K562 (cell line): ENCODE measurements around the gene GZF1. TPM values are rescaled to one million over a fixed set of nuclear protein-coding genes. Genes with fewer than 3 reads are reported as not detected.

Experiments
- BDP1 ChIP-seq: IDR thresholded peaks from 3 replicates; pipeline ENCODE4 v1.6.1; 2011; ENCODE audit not compliant: insufficient read length, insufficient read depth
- CTBP1 ChIP-seq: fragments of 450-650 bp; IDR thresholded peaks from 2 replicates; pipeline ENCODE4 v1.6.1; 2016; ENCODE audit warnings: borderline replicate concordance
- DDX20 ChIP-seq: fragments of 450-650 bp; IDR thresholded peaks from 2 replicates; pipeline ENCODE4 v1.6.1; 2016; ENCODE audit warnings: missing genetic modification characterization, low read depth, mild to moderate bottlenecking, missing compliant biosample characterization, moderate library complexity
- MCM5 ChIP-seq: fragments of 450-650 bp; IDR thresholded peaks from 2 replicates; pipeline ENCODE4 v1.6.1; 2016; ENCODE audit warnings: low read depth
- MTA3 ChIP-seq: fragments of 450-650 bp; formaldehyde crosslinking; IDR thresholded peaks from 2 replicates; pipeline ENCODE4 v1.6.1; 2017; ENCODE audit warnings: mild to moderate bottlenecking, borderline replicate concordance
- MYC ChIP-seq, 2 experiments: fragments of 250-450 bp in 1 of 2; sonication (Bioruptor Pico) in 1 of 2; IDR thresholded peaks; 2 replicates each; pipeline versions ENCODE4 v1.5.1 to v1.6.1; 2012 to 2021; ENCODE audit warnings: low read depth in 2 of 2, borderline replicate concordance in 1 of 2, improper control_type of control experiment in 1 of 2, low read length in 1 of 2, mild to moderate bottlenecking in 1 of 2, moderate library complexity in 1 of 2
- RCOR1 ChIP-seq, 2 experiments: IDR thresholded peaks; 2 replicates each; pipeline ENCODE4 v1.6.1; 2012; ENCODE audit warnings: low read depth in 2 of 2, low read length in 2 of 2, borderline replicate concordance in 1 of 2, improper control_type of control experiment in 1 of 2
- SREBF2 ChIP-seq: sonication (generic); formaldehyde crosslinking; IDR thresholded peaks from 2 replicates; pipeline ENCODE4 v1.4.0; 2020; ENCODE audit warnings: mild to moderate bottlenecking, missing genetic modification reagents
- ZNF140 ChIP-seq: fragments of 250-450 bp; sonication (Bioruptor Pico); IDR thresholded peaks from 2 replicates; pipeline ENCODE4 v1.8.0; 2021; ENCODE audit warnings: moderate library complexity, mild to moderate bottlenecking, inconsistent platforms
- polyA plus RNA-seq, 8 experiments: library from polyadenylated mRNA; depleted of rRNA in 4 of 8; stranded (reverse) in 5 of 8; unstranded in 3 of 8; fragments of >200 nt; fragmentation: Nextera tagmentation in 2 of 8; fragmentation: Illumina TruSeq in 1 of 8; extraction: Ambion mirVana in 2 of 8; extraction: Trizol in 1 of 8; gene quantifications; 2 replicates each; pipeline versions ENCODE4 v1.2.1 to v1.2.3, GENCODE V29; 2011 to 2014; ENCODE audit warnings: inconsistent platforms in 1 of 8, missing spikeins in 1 of 8
- total RNA-seq, 7 experiments: library from RNA; depleted of rRNA in 6 of 7; stranded (reverse); fragments of >200 nt in 6 of 7; fragmentation: Illumina TruSeq in 2 of 7; extraction: Trizol in 2 of 7; gene quantifications; 2 replicates each; pipeline versions ENCODE4 v1.2.1 to v1.2.3, GENCODE V29; 2011 to 2021; ENCODE audit warnings: low replicate concordance in 1 of 7
- TF ChIP-seq, protein P1 (sequence below), 2 experiments: fragments of 450-650 bp; formaldehyde crosslinking in 1 of 2; IDR thresholded peaks; 2 replicates each; pipeline versions ENCODE4 v1.4.0 to v1.6.1; 2014 to 2020; ENCODE audit warnings: mild to moderate bottlenecking in 2 of 2, borderline replicate concordance in 1 of 2, low read depth in 1 of 2
- TF ChIP-seq, protein P2 (sequence below), 2 experiments: IDR thresholded peaks in 1 of 2; conservative IDR thresholded peaks in 1 of 2; 2 replicates each; pipeline ENCODE4 v1.6.1; 2016; ENCODE audit warnings: low read depth in 2 of 2, mild to moderate bottlenecking in 1 of 2, missing compliant biosample characterization in 1 of 2, missing genetic modification characterization in 1 of 2, moderate library complexity in 1 of 2
- TF ChIP-seq, protein P3 (sequence below): sonication (generic); formaldehyde crosslinking; IDR thresholded peaks from 2 replicates; pipeline ENCODE4 v1.8.1; 2023; ENCODE audit warnings: mild to moderate bottlenecking, missing genetic modification reagents

Gene GZF1
- total and polyA plus RNA-seq, 9 of the 15 experiments (the other 6 are each of a cell fraction or from before 2014, with no cell fraction given) = 1.2 to 15.7 (median 7.4) TPM

GRCh38 chr20:23350196-23350903 lies 11.6 kb upstream of the GZF1 start, which contains the start of gene NXT1 (continued):
- TF ChIP-seq, protein P1, sequence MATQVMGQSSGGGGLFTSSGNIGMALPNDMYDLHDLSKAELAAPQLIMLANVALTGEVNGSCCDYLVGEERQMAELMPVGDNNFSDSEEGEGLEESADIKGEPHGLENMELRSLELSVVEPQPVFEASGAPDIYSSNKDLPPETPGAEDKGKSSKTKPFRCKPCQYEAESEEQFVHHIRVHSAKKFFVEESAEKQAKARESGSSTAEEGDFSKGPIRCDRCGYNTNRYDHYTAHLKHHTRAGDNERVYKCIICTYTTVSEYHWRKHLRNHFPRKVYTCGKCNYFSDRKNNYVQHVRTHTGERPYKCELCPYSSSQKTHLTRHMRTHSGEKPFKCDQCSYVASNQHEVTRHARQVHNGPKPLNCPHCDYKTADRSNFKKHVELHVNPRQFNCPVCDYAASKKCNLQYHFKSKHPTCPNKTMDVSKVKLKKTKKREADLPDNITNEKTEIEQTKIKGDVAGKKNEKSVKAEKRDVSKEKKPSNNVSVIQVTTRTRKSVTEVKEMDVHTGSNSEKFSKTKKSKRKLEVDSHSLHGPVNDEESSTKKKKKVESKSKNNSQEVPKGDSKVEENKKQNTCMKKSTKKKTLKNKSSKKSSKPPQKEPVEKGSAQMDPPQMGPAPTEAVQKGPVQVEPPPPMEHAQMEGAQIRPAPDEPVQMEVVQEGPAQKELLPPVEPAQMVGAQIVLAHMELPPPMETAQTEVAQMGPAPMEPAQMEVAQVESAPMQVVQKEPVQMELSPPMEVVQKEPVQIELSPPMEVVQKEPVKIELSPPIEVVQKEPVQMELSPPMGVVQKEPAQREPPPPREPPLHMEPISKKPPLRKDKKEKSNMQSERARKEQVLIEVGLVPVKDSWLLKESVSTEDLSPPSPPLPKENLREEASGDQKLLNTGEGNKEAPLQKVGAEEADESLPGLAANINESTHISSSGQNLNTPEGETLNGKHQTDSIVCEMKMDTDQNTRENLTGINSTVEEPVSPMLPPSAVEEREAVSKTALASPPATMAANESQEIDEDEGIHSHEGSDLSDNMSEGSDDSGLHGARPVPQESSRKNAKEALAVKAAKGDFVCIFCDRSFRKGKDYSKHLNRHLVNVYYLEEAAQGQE (IDR thresholded peaks at IDR 0.05; ENCODE audit: borderline replicate concordance) = no peak; the same call in 1 of the 2 replicates
- TF ChIP-seq, protein P1 (CRISPR knock-in tag; IDR thresholded peaks at IDR 0.05; ENCODE audit: low read depth) = no peak
- TF ChIP-seq SREBF2 (no peak), CTBP1 (peak; percentile 51; the same call in 1 of the 2 replicates), MCM5 (no peak), ZNF140 (CRISPR knock-in tag) (no peak), BDP1 (no peak), RCOR1 (IDR thresholded peaks at IDR 0.05; ENCODE audit: borderline replicate concordance in 1 of 2, low read depth in 2 of 2, low read length in 2 of 2) (no peak), MYC (IDR thresholded peaks at IDR 0.05; ENCODE audit: low read depth, low read length) (peak; percentile 76), MYC (CRISPR knock-in tag; IDR thresholded peaks at IDR 0.05; ENCODE audit: borderline replicate concordance, low read depth) (no peak), DDX20 (tag) (no peak), MTA3 (no peak)
- TF ChIP-seq, protein P2, sequence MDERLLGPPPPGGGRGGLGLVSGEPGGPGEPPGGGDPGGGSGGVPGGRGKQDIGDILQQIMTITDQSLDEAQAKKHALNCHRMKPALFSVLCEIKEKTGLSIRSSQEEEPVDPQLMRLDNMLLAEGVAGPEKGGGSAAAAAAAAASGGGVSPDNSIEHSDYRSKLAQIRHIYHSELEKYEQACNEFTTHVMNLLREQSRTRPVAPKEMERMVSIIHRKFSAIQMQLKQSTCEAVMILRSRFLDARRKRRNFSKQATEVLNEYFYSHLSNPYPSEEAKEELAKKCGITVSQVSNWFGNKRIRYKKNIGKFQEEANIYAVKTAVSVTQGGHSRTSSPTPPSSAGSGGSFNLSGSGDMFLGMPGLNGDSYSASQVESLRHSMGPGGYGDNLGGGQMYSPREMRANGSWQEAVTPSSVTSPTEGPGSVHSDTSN (CRISPR knock-in tag; IDR thresholded peaks at IDR 0.05; ENCODE audit: low read depth) = peak; percentile 79
- TF ChIP-seq, protein P2 (tag; conservative IDR thresholded peaks at IDR 0.05; ENCODE audit: low read depth) = peak; percentile 93
- TF ChIP-seq, protein P3, sequence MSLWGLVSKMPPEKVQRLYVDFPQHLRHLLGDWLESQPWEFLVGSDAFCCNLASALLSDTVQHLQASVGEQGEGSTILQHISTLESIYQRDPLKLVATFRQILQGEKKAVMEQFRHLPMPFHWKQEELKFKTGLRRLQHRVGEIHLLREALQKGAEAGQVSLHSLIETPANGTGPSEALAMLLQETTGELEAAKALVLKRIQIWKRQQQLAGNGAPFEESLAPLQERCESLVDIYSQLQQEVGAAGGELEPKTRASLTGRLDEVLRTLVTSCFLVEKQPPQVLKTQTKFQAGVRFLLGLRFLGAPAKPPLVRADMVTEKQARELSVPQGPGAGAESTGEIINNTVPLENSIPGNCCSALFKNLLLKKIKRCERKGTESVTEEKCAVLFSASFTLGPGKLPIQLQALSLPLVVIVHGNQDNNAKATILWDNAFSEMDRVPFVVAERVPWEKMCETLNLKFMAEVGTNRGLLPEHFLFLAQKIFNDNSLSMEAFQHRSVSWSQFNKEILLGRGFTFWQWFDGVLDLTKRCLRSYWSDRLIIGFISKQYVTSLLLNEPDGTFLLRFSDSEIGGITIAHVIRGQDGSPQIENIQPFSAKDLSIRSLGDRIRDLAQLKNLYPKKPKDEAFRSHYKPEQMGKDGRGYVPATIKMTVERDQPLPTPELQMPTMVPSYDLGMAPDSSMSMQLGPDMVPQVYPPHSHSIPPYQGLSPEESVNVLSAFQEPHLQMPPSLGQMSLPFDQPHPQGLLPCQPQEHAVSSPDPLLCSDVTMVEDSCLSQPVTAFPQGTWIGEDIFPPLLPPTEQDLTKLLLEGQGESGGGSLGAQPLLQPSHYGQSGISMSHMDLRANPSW = no peak
